Fibroblast of lung (primary cell): Measurements from ENCODE around the gene MDC1.
"Not testable (repeated sequence)": the region's sequence is repeated elsewhere in the genome, so short reads cannot be mapped to it uniquely, and the experiment has no call there.

Source experiments
- CTCF ChIP-seq, 2 donors: IDR thresholded peaks in 1 of 2; conservative IDR thresholded peaks in 1 of 2; 1 replicate in 1 of 2; 2 replicates in 1 of 2; pipeline ENCODE4 v1.5.1; 2011 to 2012; ENCODE audit warnings: low read length in 2 of 2, control low read depth in 1 of 2, inconsistent platforms in 1 of 2, low read depth in 1 of 2, mild to moderate bottlenecking in 1 of 2
- EZH2 ChIP-seq: IDR thresholded peaks from 2 replicates; pipeline ENCODE4 v1.5.1; 2012; ENCODE audit warnings: low read length, control low read depth, mild to moderate bottlenecking; ENCODE audit errors: missing control alignments

GRCh38 chr6:30764490-30765043, 47.5 kb upstream of the MDC1 start:
- not testable (repeated sequence) for TF ChIP-seq CTCF (conservative IDR thresholded peaks at IDR 0.05 in 1 of 2, IDR thresholded peaks at IDR 0.05 in 1 of 2; ENCODE audit: low read depth in 1 of 2, low read length in 2 of 2); EZH2
